ENCODE measurements around the gene ACADS. TPM values are rescaled to one million over a fixed set of nuclear protein-coding genes. Genes with fewer than 3 reads are reported as not detected.

ACADS gene
- polyA plus RNA-seq, 1 donor (not counting 4 experiments of a cell fraction or from before 2014, with no cell fraction given), result 2.2 TPM

GRCh38 chr12:120764816-120765215 lies 39.2 kb downstream of the ACADS start:
- H3K4me2 ChIP-seq (ENCODE audit: control insufficient read depth, extremely low read depth, insufficient read depth, low read depth, low read length), result no peak overlapping the region
- no peaks in the 10 kb centered on the region for H3K79me2 ChIP-seq (ENCODE audit: control insufficient read depth, insufficient read depth, low read length)
- FAIRE-seq (no peak), DNase-seq (ENCODE audit: low read depth, low spot score) (no peak)
- H3K4me3 ChIP-seq (ENCODE audit: control insufficient read depth in 2 of 3, extremely low read depth in 1 of 3, insufficient read depth in 2 of 3, low read depth in 1 of 3, low read length in 3 of 3), result no peak overlapping the region
- H3K9ac ChIP-seq (ENCODE audit: control insufficient read depth, extremely low read depth, insufficient read depth, low read length), result no peak overlapping the region
- H3K27me3 ChIP-seq (ENCODE audit: control insufficient read depth, extremely low read depth, insufficient read depth, low read length), result no peaks in the 10 kb centered on the region
- H2AFZ ChIP-seq (ENCODE audit: control insufficient read depth, low read length), result no peak overlapping the region
- no peak for TF ChIP-seq CTCF (optimal IDR thresholded peaks at IDR 0.05 in 1 of 3, IDR thresholded peaks at IDR 0.05 in 1 of 3, conservative IDR thresholded peaks at IDR 0.05 in 1 of 3; ENCODE audit: extremely low read depth in 1 of 3, insufficient read depth in 2 of 3, low read length in 3 of 3)
- no peak for TF ChIP-seq EZH2 (IDR thresholded peaks at IDR 0.05; ENCODE audit: low read length)
- H3K9me1 ChIP-seq (ENCODE audit: control insufficient read depth, extremely low read depth, insufficient read depth, low read length), result no peaks in the 10 kb centered on the region
- H3K4me1 ChIP-seq (ENCODE audit: control insufficient read depth, extremely low read depth, insufficient read depth, low read length), result peaks cover 22% of the 10 kb centered on the region
- H3K27ac ChIP-seq (ENCODE audit: control insufficient read depth, insufficient read depth, low read length), result no peak overlapping the region
- peaks cover 32 to 42% of the 10 kb centered on the region in 2 experiments for H3K36me3 ChIP-seq (ENCODE audit: control insufficient read depth in 2 of 2, extremely low read depth in 1 of 2, insufficient read depth in 2 of 2, low read length in 2 of 2)
- H3K9me3 ChIP-seq (ENCODE audit: control insufficient read depth, low read depth, low read length), result no peaks in the 10 kb centered on the region
- dilution Hi-C loops (cut with MboI; ENCODE audit: extremely low pct_ligation_motif_present, low sequenced_read_pairs), result no loop called here
- H4K20me1 ChIP-seq (ENCODE audit: control insufficient read depth, extremely low read depth, insufficient read depth, low read length), result no peaks in the 10 kb centered on the region

DNA sequence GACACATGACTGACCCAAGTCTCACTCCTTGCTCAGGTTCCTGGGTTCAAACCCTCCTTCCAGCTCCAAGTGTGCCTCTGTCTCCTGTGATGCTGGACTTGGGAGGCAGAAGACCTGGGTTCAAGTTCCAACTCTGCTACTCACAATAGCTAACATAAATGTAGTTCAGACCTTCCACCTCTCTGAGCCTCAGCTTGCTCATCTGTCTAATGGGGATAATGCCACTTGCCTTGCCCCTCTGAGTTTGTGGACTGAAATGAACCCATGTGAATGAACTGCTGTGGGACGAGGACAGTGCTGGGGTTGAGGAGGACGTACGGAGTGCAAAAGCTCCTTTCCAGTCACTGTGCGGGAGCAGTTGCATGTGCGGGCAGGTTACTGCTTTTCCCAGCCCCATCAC lies 40.9 kb downstream of the ACADS start:
- FAIRE-seq (no peak), DNase-seq (ENCODE audit: low read depth, low spot score) (no peak)
- H3K36me3 ChIP-seq (ENCODE audit: control insufficient read depth in 2 of 2, extremely low read depth in 1 of 2, insufficient read depth in 2 of 2, low read length in 2 of 2), result peaks cover 32 to 35% of the 10 kb centered on the region in 2 experiments
- H2AFZ ChIP-seq (ENCODE audit: control insufficient read depth, low read length), result no peak overlapping the region
- H3K9me1 ChIP-seq (ENCODE audit: control insufficient read depth, extremely low read depth, insufficient read depth, low read length), result no peaks in the 10 kb centered on the region
- no peak overlapping the region for H3K4me2 ChIP-seq (ENCODE audit: control insufficient read depth, extremely low read depth, insufficient read depth, low read depth, low read length)
- H3K9me3 ChIP-seq (ENCODE audit: control insufficient read depth, low read depth, low read length), result no peaks in the 10 kb centered on the region
- H4K20me1 ChIP-seq (ENCODE audit: control insufficient read depth, extremely low read depth, insufficient read depth, low read length), result no peaks in the 10 kb centered on the region
- no peak overlapping the region for H3K9ac ChIP-seq (ENCODE audit: control insufficient read depth, extremely low read depth, insufficient read depth, low read length)
- no peak for TF ChIP-seq EZH2 (IDR thresholded peaks at IDR 0.05; ENCODE audit: low read length)
- TF ChIP-seq CTCF (optimal IDR thresholded peaks at IDR 0.05 in 1 of 3, IDR thresholded peaks at IDR 0.05 in 1 of 3, conservative IDR thresholded peaks at IDR 0.05 in 1 of 3; ENCODE audit: extremely low read depth in 1 of 3, insufficient read depth in 2 of 3, low read length in 3 of 3), result no peak
- H3K27ac ChIP-seq (ENCODE audit: control insufficient read depth, insufficient read depth, low read length), result no peak overlapping the region
- no peak overlapping the region for H3K4me3 ChIP-seq (ENCODE audit: control insufficient read depth in 2 of 3, extremely low read depth in 1 of 3, insufficient read depth in 2 of 3, low read depth in 1 of 3, low read length in 3 of 3)
- H3K4me1 ChIP-seq (ENCODE audit: control insufficient read depth, extremely low read depth, insufficient read depth, low read length), result peaks cover 8% of the 10 kb centered on the region
- H3K27me3 ChIP-seq (ENCODE audit: control insufficient read depth, extremely low read depth, insufficient read depth, low read length), result no peaks in the 10 kb centered on the region
- dilution Hi-C loops (cut with MboI; ENCODE audit: extremely low pct_ligation_motif_present, low sequenced_read_pairs), result no loop called here
- no peaks in the 10 kb centered on the region for H3K79me2 ChIP-seq (ENCODE audit: control insufficient read depth, insufficient read depth, low read length)

Data from keratinocyte (primary cell).